OCI-LY3 (cell line): ENCODE results near the gene EDEM1.

Experiments
- H2AFZ ChIP-seq: fragments of 200-600, 300-600 bp; shearing (Covaris generic); 2 replicates; pipeline ENCODE4 v1.6.0; 2014; ENCODE audit warnings: antibody characterized with exemption, low read depth, low read length
- H3K27ac ChIP-seq: fragments of 200-600, 300-600 bp; sonication (generic); 2 replicates; pipeline ENCODE4 v1.5.1; 2014; ENCODE audit warnings: mild to moderate bottlenecking, low read length, moderate library complexity, mixed read lengths
- H3K27me3 ChIP-seq: fragments of 200-600, 300-600 bp; sonication (generic); 2 replicates; pipeline ENCODE4 v1.6.1; 2014; ENCODE audit warnings: low read depth, low read length, mixed read lengths
- H3K36me3 ChIP-seq: fragments of 200-600, 300-600 bp; sonication (generic); replicated peaks from 2 replicates; pipeline ENCODE3; 2014; ENCODE audit warnings: low read depth, low read length, mixed read lengths
- H3K4me1 ChIP-seq: fragments of 300-600, 200-600 bp; sonication (generic); 2 replicates; pipeline ENCODE4 v1.6.1; 2014; ENCODE audit warnings: low read length, mixed read lengths
- H3K4me2 ChIP-seq: fragments of 200-600, 300-600 bp; sonication (generic); 2 replicates; pipeline ENCODE4 v1.6.1; 2014; ENCODE audit warnings: low read length, mixed read lengths
- H3K4me3 ChIP-seq: fragments of 300-600, 200-600 bp; sonication (generic); 2 replicates; pipeline ENCODE4 v1.5.1; 2014; ENCODE audit warnings: antibody characterized with exemption, mild to moderate bottlenecking, low read length, moderate library complexity
- H3K79me2 ChIP-seq: fragments of 300-600, 200-600 bp; shearing (Covaris generic); 2 replicates; pipeline ENCODE4 v1.6.1; 2014; ENCODE audit warnings: mild to moderate bottlenecking, low read length, mixed read lengths
- H3K9ac ChIP-seq: fragments of 300-600, 200-600 bp; shearing (Covaris generic); 2 replicates; pipeline ENCODE4 v1.6.0; 2014; ENCODE audit warnings: mild to moderate bottlenecking, low read length, moderate library complexity
- H3K9me3 ChIP-seq: fragments of 200-600, 300-600 bp; shearing (Covaris generic); 2 replicates; pipeline ENCODE4 v1.6.1; 2014; ENCODE audit warnings: low read length, mixed read lengths; ENCODE audit not compliant: insufficient read depth
- H4K20me1 ChIP-seq: fragments of 200-600, 300-600 bp; sonication (generic); 2 replicates; pipeline ENCODE4 v1.6.1; 2016; ENCODE audit warnings: low read length, mixed read lengths; ENCODE audit not compliant: insufficient read depth
- CTCF ChIP-seq: fragments of 200-600, 300-600 bp; sonication (generic); IDR thresholded peaks from 2 replicates; pipeline ENCODE4 v1.5.1; 2014; ENCODE audit warnings: antibody characterized with exemption, low read length, low read depth
- EZH2phosphoT487 ChIP-seq: fragments of 200-600 bp; shearing (Covaris generic); IDR thresholded peaks from 2 replicates; pipeline ENCODE4 v1.6.1; 2018; ENCODE audit warnings: antibody characterized with exemption, mixed run types, low read depth

EDEM1 gene

GRCh38 chr3:5217824-5218595, 30.5 kb downstream of the EDEM1 start:
- H3K4me2 ChIP-seq: no peak overlapping the region
- no peaks in the 10 kb centered on the region for H3K27me3 ChIP-seq
- H3K9ac ChIP-seq: no peak overlapping the region
- no peak overlapping the region for H3K27ac ChIP-seq
- H3K4me3 ChIP-seq: no peak overlapping the region
- peaks cover 50% of the 10 kb centered on the region for H4K20me1 ChIP-seq
- no peaks in the 10 kb centered on the region; the same call in 1 of the 2 replicates for H3K79me2 ChIP-seq
- TF ChIP-seq EZH2phosphoT487: no peak
- no peak for TF ChIP-seq CTCF
- H2AFZ ChIP-seq: no peak overlapping the region
- H3K4me1 ChIP-seq: no peaks in the 10 kb centered on the region
- H3K9me3 ChIP-seq: no peaks in the 10 kb centered on the region
- peaks cover 74% of the 10 kb centered on the region for H3K36me3 ChIP-seq

- TF ChIP-seq EZH2phosphoT487 (no peak), CTCF (no peak)
Observed at GRCh38 chr3:5218815-5219214, 31.3 kb downstream of the EDEM1 start.

GRCh38 chr3:5219216-5219615, 31.7 kb downstream of the EDEM1 start:
- H3K9ac ChIP-seq: no peak overlapping the region
- peaks cover 38% of the 10 kb centered on the region for H4K20me1 ChIP-seq
- no peaks in the 10 kb centered on the region for H3K4me1 ChIP-seq
- no peaks in the 10 kb centered on the region; the same call in 1 of the 2 replicates for H3K79me2 ChIP-seq
- H3K27me3 ChIP-seq: no peaks in the 10 kb centered on the region
- H3K27ac ChIP-seq: no peak overlapping the region
- no peaks in the 10 kb centered on the region for H3K9me3 ChIP-seq
- no peak overlapping the region for H2AFZ ChIP-seq
- TF ChIP-seq CTCF (no peak), EZH2phosphoT487 (no peak)
- no peak overlapping the region for H3K4me2 ChIP-seq
- H3K4me3 ChIP-seq: no peak overlapping the region
- H3K36me3 ChIP-seq: peaks cover 62% of the 10 kb centered on the region

More at GRCh38 chr3:5218815-5219214, 31.3 kb downstream of the EDEM1 start:
- H3K4me2 ChIP-seq: no peak overlapping the region
- no peaks in the 10 kb centered on the region for H3K27me3 ChIP-seq
- no peaks in the 10 kb centered on the region for H3K9me3 ChIP-seq
- H2AFZ ChIP-seq: no peak overlapping the region
- peaks cover 42% of the 10 kb centered on the region for H4K20me1 ChIP-seq
- H3K4me1 ChIP-seq: no peaks in the 10 kb centered on the region
- H3K36me3 ChIP-seq: peaks cover 66% of the 10 kb centered on the region
- H3K79me2 ChIP-seq: no peaks in the 10 kb centered on the region; the same call in 1 of the 2 replicates
- H3K9ac ChIP-seq: no peak overlapping the region
- no peak overlapping the region for H3K27ac ChIP-seq
- H3K4me3 ChIP-seq: no peak overlapping the region

- Histone ChIP-seq H3K4me1 (no peaks in the 10 kb centered on the region), H3K79me2 (no peaks in the 10 kb centered on the region; the same call in 1 of the 2 replicates), H3K36me3 (peaks cover 52% of the 10 kb centered on the region), H2AFZ (no peak overlapping the region), H3K27me3 (no peaks in the 10 kb centered on the region), H4K20me1 (peaks cover 30% of the 10 kb centered on the region), H3K4me2 (no peak overlapping the region), H3K9ac (no peak overlapping the region), H3K4me3 (no peak overlapping the region), H3K27ac (no peak overlapping the region), H3K9me3 (no peaks in the 10 kb centered on the region)
- TF ChIP-seq EZH2phosphoT487: no peak
- TF ChIP-seq CTCF: no peak
Observed at GRCh38 chr3:5220193-5220592, 32.7 kb downstream of the EDEM1 start.
